K562 (cell line): ENCODE results near the gene RHOU. TPM values are rescaled to one million over a fixed set of nuclear protein-coding genes. Genes with fewer than 3 reads are reported as not detected.

Source experiments
- ATAC-seq: fragments of 200-7000 bp; cut with Tn5 transposase; 3 replicates; pipeline ENCODE4 v1.9.1; 2020; ENCODE audit warnings: moderate library complexity
- BruUV-seq: library from RNA; stranded (reverse); fragments of 400-500 nt; replicated peaks from 2 replicates; lab custom pipeline; 2021; lab: Mats Ljungman, UMichigan
- CTCF ChIA-PET: fragments of 300-600 bp; formaldehyde crosslinking; extraction: SDS; loops from one replicate; lab custom pipeline; 2021; ENCODE audit warnings: low intra/inter-chr PET ratio; lab: Yijun Ruan, JAX
- POLR2A ChIA-PET: fragments of 300-600, 350-650 bp; sonication (Branson Sonifier 250); formaldehyde crosslinking; extraction: SDS; loops from one replicate; lab custom pipeline; 2021; ENCODE audit warnings: antibody characterized with exemption, inconsistent platforms; lab: Yijun Ruan, JAX
- DNase-seq, 4 experiments: peaks; one replicate each; pipeline versions ENCODE4 v3.0.0 to v3.0.0-alpha.2; 2011 to 2018; ENCODE audit warnings: low spot score in 3 of 4, mixed read lengths in 3 of 4; ENCODE audit errors: extremely low read depth in 1 of 4
- FAIRE-seq: peaks from 2 replicates; lab custom pipeline; 2011; peaks lifted over from hg19 to GRCh38; lab: Jason Lieb, UNC
- H2AFZ ChIP-seq: 2 replicates; pipeline ENCODE4 v1.6.0; 2011; ENCODE audit warnings: low read depth, low read length, control low read depth, inconsistent platforms
- H3K27ac ChIP-seq: fragments of 200-600 bp; 3 replicates; pipeline ENCODE4 v1.8.0; 2011; ENCODE audit warnings: low read depth, mild to moderate bottlenecking, control low read depth, inconsistent platforms, low read length, moderate library complexity, mixed read lengths; ENCODE audit errors: extremely low read depth
- H3K27me3 ChIP-seq, 2 experiments: fragments of 300-600 bp in 1 of 2; 2 replicates in 1 of 2; 3 replicates in 1 of 2; pipeline versions ENCODE4 v1.6.0 to v1.8.0; 2011; ENCODE audit warnings: inconsistent platforms in 2 of 2, low read length in 2 of 2, mild to moderate bottlenecking in 1 of 2, mixed read lengths in 1 of 2, moderate library complexity in 1 of 2; ENCODE audit not compliant: control insufficient read depth in 2 of 2, insufficient read depth in 2 of 2
- H3K36me3 ChIP-seq: fragments of 300-600 bp; 3 replicates; pipeline ENCODE4 v1.8.0; 2011; ENCODE audit warnings: mild to moderate bottlenecking, low read length, inconsistent platforms; ENCODE audit not compliant: control insufficient read depth, insufficient read depth
- H3K4me1 ChIP-seq, 2 experiments: fragments of 200-600 bp in 1 of 2; replicated peaks in 1 of 2; 2 replicates in 1 of 2; 3 replicates in 1 of 2; pipeline versions ENCODE4 v1.5.1 to v1.8.0; 2011; ENCODE audit warnings: inconsistent platforms in 2 of 2, low read length in 2 of 2, mild to moderate bottlenecking in 1 of 2, mixed read lengths in 1 of 2, moderate library complexity in 1 of 2; ENCODE audit not compliant: control insufficient read depth in 2 of 2, insufficient read depth in 2 of 2
- H3K4me2 ChIP-seq: 2 replicates; pipeline ENCODE4 v1.6.1; 2011; ENCODE audit warnings: low read length, control low read depth, inconsistent platforms, mixed read lengths; ENCODE audit not compliant: insufficient read depth
- H3K4me3 ChIP-seq: fragments of 200-600 bp; sonication (generic), shearing (Covaris generic); 2 replicates; pipeline ENCODE4 v1.5.1; 2016; ENCODE audit warnings: control low read depth, inconsistent platforms
- H3K79me2 ChIP-seq: fragments of 200-600 bp; 3 replicates; pipeline ENCODE4 v1.8.0; 2011; ENCODE audit warnings: low read length, inconsistent platforms; ENCODE audit not compliant: control insufficient read depth, insufficient read depth
- H3K9ac ChIP-seq, 2 experiments: 2 replicates each; pipeline versions ENCODE4 v1.6.0 to v1.6.1; 2011; ENCODE audit warnings: low read depth in 2 of 2, low read length in 2 of 2, control low read depth in 1 of 2, inconsistent platforms in 1 of 2, mild to moderate bottlenecking in 1 of 2, mixed read lengths in 1 of 2; ENCODE audit not compliant: insufficient read depth in 1 of 2
- H3K9me1 ChIP-seq: one replicate; pipeline ENCODE4 v1.6.0; 2011; ENCODE audit warnings: inconsistent platforms, mild to moderate bottlenecking, low read length, moderate library complexity; ENCODE audit not compliant: control insufficient read depth, insufficient read depth
- H3K9me3 ChIP-seq: replicated peaks from 2 replicates; pipeline ENCODE4 v1.5.1; 2011; ENCODE audit warnings: low read depth, low read length, inconsistent platforms; ENCODE audit not compliant: control insufficient read depth, insufficient read depth
- H4K20me1 ChIP-seq: replicated peaks from 2 replicates; pipeline ENCODE4 v1.6.1; 2011; ENCODE audit warnings: low read length, inconsistent platforms, mixed read lengths; ENCODE audit not compliant: control insufficient read depth, insufficient read depth
- BMI1 ChIP-seq: fragments of 150-350 bp; IDR thresholded peaks from 2 replicates; pipeline ENCODE4 v1.6.1; 2014; ENCODE audit warnings: low read length
- CHCHD3 ChIP-seq: fragments of 250-450 bp; sonication (Bioruptor Pico); IDR thresholded peaks from 2 replicates; pipeline ENCODE4 v2.1.2; 2022; ENCODE audit warnings: mild to moderate bottlenecking
- DMBX1 ChIP-seq: fragments of 250-450 bp; sonication (Bioruptor Pico); IDR thresholded peaks from 2 replicates; pipeline ENCODE4 v1.8.0; 2022; ENCODE audit warnings: inconsistent platforms, mild to moderate bottlenecking, moderate library complexity, borderline replicate concordance
- FOSL1 ChIP-seq: fragments of 200-800 bp; sonication (Bioruptor generic); conservative IDR thresholded peaks from 2 replicates; pipeline ENCODE4 v1.6.1; 2016; ENCODE audit warnings: missing genetic modification characterization, missing compliant biosample characterization
- FOXJ3 ChIP-seq: sonication (generic); formaldehyde crosslinking; IDR thresholded peaks from 2 replicates; pipeline ENCODE4 v1.4.0; 2020; ENCODE audit warnings: mild to moderate bottlenecking, missing genetic modification reagents
- GTF2F1 ChIP-seq: IDR thresholded peaks from 2 replicates; pipeline ENCODE4 v1.6.1; 2011; ENCODE audit warnings: low read depth, low read length, improper control_type of control experiment
- MBD1 ChIP-seq: fragments of 250-450 bp; sonication (Bioruptor Pico); IDR thresholded peaks from 2 replicates; pipeline ENCODE4 v1.8.0; 2022; ENCODE audit warnings: inconsistent platforms
- MYNN ChIP-seq, 2 experiments: sonication (generic); formaldehyde crosslinking in 1 of 2; IDR thresholded peaks; 2 replicates each; pipeline versions ENCODE4 v1.5.0 to v1.6.1; 2016 to 2020; ENCODE audit warnings: antibody characterized with exemption in 1 of 2, missing genetic modification reagents in 1 of 2
- RCOR1 ChIP-seq, 2 experiments: IDR thresholded peaks; 2 replicates each; pipeline ENCODE4 v1.6.1; 2012; ENCODE audit warnings: low read depth in 2 of 2, low read length in 2 of 2, borderline replicate concordance in 1 of 2, improper control_type of control experiment in 1 of 2
- SETDB1 ChIP-seq: IDR thresholded peaks from one replicate; pipeline ENCODE4 v1.6.1; 2012; ENCODE audit warnings: low read length, control low read depth, inconsistent platforms
- ZKSCAN1 ChIP-seq: fragments of 150-350 bp; IDR thresholded peaks from 2 replicates; pipeline ENCODE4 v1.6.1; 2016; ENCODE audit warnings: low read depth, low read length
- ZNF354B ChIP-seq: fragments of 250-450 bp; sonication (Bioruptor Pico); IDR thresholded peaks from 2 replicates; pipeline ENCODE4 v1.4.0; 2020
- ZNF77 ChIP-seq: fragments of 250-450 bp; sonication (Bioruptor Pico); IDR thresholded peaks from 2 replicates; pipeline ENCODE4 v1.5.0; 2020
- ZNF780A ChIP-seq: fragments of 250-450 bp; sonication (Bioruptor Pico); IDR thresholded peaks from 2 replicates; pipeline ENCODE4 v1.5.0; 2021; ENCODE audit warnings: mild to moderate bottlenecking
- WGBS: fragments of 100-300 bp; shearing (Covaris generic); methylation state at CpG from one replicate; pipeline ENCODE4 v1.1.6; 2016; ENCODE audit warnings: low coverage, mixed read lengths; ENCODE audit not compliant: insufficient coverage; ENCODE audit errors: missing lambda C conversion rate; 5-methylcytosine and 5-hydroxymethylcytosine counted together
- in situ Hi-C: fragments of 300-500 bp; cut with MboI; formaldehyde crosslinking; loops from 4 replicates; pipeline ENCODE4 v1.15.0; 2018; ENCODE audit warnings: inconsistent platforms, mixed read lengths
- intact Hi-C: fragments of 100-400 bp; cut with micrococcal nuclease; formaldehyde crosslinking; loops from 2 replicates; pipeline ENCODE4 v1.14.2; 2022
- polyA plus RNA-seq, 8 experiments: library from polyadenylated mRNA; depleted of rRNA in 4 of 8; stranded (reverse) in 5 of 8; unstranded in 3 of 8; fragments of >200 nt; fragmentation: Nextera tagmentation in 2 of 8; fragmentation: Illumina TruSeq in 1 of 8; extraction: Ambion mirVana in 2 of 8; extraction: Trizol in 1 of 8; gene quantifications; 2 replicates each; pipeline versions ENCODE4 v1.2.1 to v1.2.3, GENCODE V29; 2011 to 2014; ENCODE audit warnings: inconsistent platforms in 1 of 8, missing spikeins in 1 of 8
- total RNA-seq, 7 experiments: library from RNA; depleted of rRNA in 6 of 7; stranded (reverse); fragments of >200 nt in 6 of 7; fragmentation: Illumina TruSeq in 2 of 7; extraction: Trizol in 2 of 7; gene quantifications; 2 replicates each; pipeline versions ENCODE4 v1.2.1 to v1.2.3, GENCODE V29; 2011 to 2021; ENCODE audit warnings: low replicate concordance in 1 of 7

RHOU gene
- total and polyA plus RNA-seq, 9 of the 15 experiments (the other 6 are each of a cell fraction or from before 2014, with no cell fraction given), result 0.07 TPM; not detected in 8

- Histone ChIP-seq H3K27me3 (peaks cover 8 to 20% of the 10 kb centered on the region in 2 experiments; a peak in 4 of 5 replicates), H3K9ac (no peak overlapping the region), H3K4me3 (no peak overlapping the region), H4K20me1 (no peaks in the 10 kb centered on the region), H3K9me1 (no peaks in the 10 kb centered on the region), H3K4me2 (no peak overlapping the region), H3K79me2 (no peaks in the 10 kb centered on the region), H2AFZ (no peak overlapping the region), H3K27ac (no peak overlapping the region), H3K4me1 (no peaks in the 10 kb centered on the region), H3K9me3 (no peaks in the 10 kb centered on the region), H3K36me3 (no peaks in the 10 kb centered on the region)
- no TSS peak for BruUV-seq
- ATAC-seq (no peak), DNase-seq (no peak), FAIRE-seq (no peak)
- ChIA-PET CTCF (no interaction called here), POLR2A (interaction anchor here (0.6 to 1.0 kb wide), 2 partner anchors 16 to 416 kb away, joined by 3 read pairs; no protein-coding TSS in a partner anchor)
- WGBS, result 2% methylated on average over 4 of the region's 4 CpGs
- in situ Hi-C loops (no loop called here), intact Hi-C loops (no loop called here)
- no peak for TF ChIP-seq ZKSCAN1
Measured at GRCh38 chr1:228758447-228758846, 23.2 kb downstream of the RHOU start.

GRCh38 chr1:228760979-228761378 is 25.7 kb downstream of the RHOU start:
- ATAC-seq, result no peak
- Histone ChIP-seq H3K9ac (no peak overlapping the region), H3K36me3 (no peaks in the 10 kb centered on the region), H3K4me1 (no peaks in the 10 kb centered on the region), H3K27me3 (peaks cover 0 to 7% of the 10 kb centered on the region in 2 experiments; a peak in 1 of 5 replicates), H2AFZ (no peak overlapping the region), H3K4me3 (no peak overlapping the region), H3K79me2 (no peaks in the 10 kb centered on the region), H4K20me1 (no peaks in the 10 kb centered on the region), H3K9me1 (no peaks in the 10 kb centered on the region), H3K4me2 (no peak overlapping the region), H3K27ac (no peak overlapping the region), H3K9me3 (no peaks in the 10 kb centered on the region)
- WGBS, result 3% methylated on average over 4 of the region's 9 CpGs
- no peak for DNase-seq
- no TSS peak for BruUV-seq
- in situ Hi-C loops, result no loop called here
- TF ChIP-seq CHCHD3 (CRISPR knock-in tag) (no peak), BMI1 (no peak), FOSL1 (no peak), DMBX1 (no peak), FOXJ3 (CRISPR knock-in tag) (no peak), ZNF354B (no peak), SETDB1 (no peak), ZNF77 (CRISPR knock-in tag) (no peak), MYNN (IDR thresholded peaks at IDR 0.05) (no peak), MYNN (CRISPR knock-in tag; IDR thresholded peaks at IDR 0.05) (no peak), MBD1 (no peak), GTF2F1 (no peak), RCOR1 (IDR thresholded peaks at IDR 0.05; ENCODE audit: borderline replicate concordance in 1 of 2, low read depth in 2 of 2, low read length in 2 of 2) (no peak), ZNF780A (CRISPR knock-in tag) (no peak)
- ChIA-PET CTCF (no interaction called here), POLR2A (interaction anchor here (0.7 kb wide), 1 partner anchor 11 kb away, joined by 4 read pairs; no protein-coding TSS in a partner anchor)
- FAIRE-seq, result no peak
- intact Hi-C loops, result no loop called here
